ENCODE measurements around the gene STN1. TPM values are rescaled to one million over a fixed set of nuclear protein-coding genes. Genes with fewer than 3 reads are reported as not detected.

Gene STN1
- total and polyA plus RNA-seq, 10 of the 15 experiments (the other 5 are each of a cell fraction or from before 2014, with no cell fraction given): 22.2 to 31.8 (median 28.5) TPM

GRCh38 chr10:103894441-103894864 is 23.5 kb downstream of the STN1 start:
- Histone ChIP-seq H4K20me1 (ENCODE audit: control insufficient read depth, insufficient read depth) (no peaks in the 10 kb centered on the region), H3K4me2 (ENCODE audit: control insufficient read depth, insufficient read depth) (no peak overlapping the region), H3K36me3 (ENCODE audit: control insufficient read depth in 2 of 2, insufficient read depth in 2 of 2, low read length in 1 of 2) (peaks cover 9 to 33% of the 10 kb centered on the region in 2 experiments), H3K9me3 (replicated peaks; ENCODE audit: control insufficient read depth, insufficient read depth, low read length) (no peaks in the 10 kb centered on the region), H3K79me2 (ENCODE audit: control insufficient read depth, insufficient read depth, low read length) (no peaks in the 10 kb centered on the region), H2AFZ (ENCODE audit: control insufficient read depth, low read depth, low read length) (no peak overlapping the region), H3K4me3 (no peak overlapping the region), H3K27me3 (replicated peaks in 1 of 2; ENCODE audit: control insufficient read depth in 2 of 2, insufficient read depth in 2 of 2, low read length in 1 of 2) (no peaks in the 10 kb centered on the region), H3K4me1 (ENCODE audit: control insufficient read depth, insufficient read depth, low read length) (no peaks in the 10 kb centered on the region), H3K9ac (ENCODE audit: control insufficient read depth, insufficient read depth, low read length) (no peak overlapping the region), H3K27ac (ENCODE audit: control insufficient read depth, insufficient read depth) (no peak overlapping the region)
- no peak for DNase-seq (ENCODE audit: low read depth, low spot score)
- 83% methylated on average over 4 of the region's 4 CpGs for WGBS (ENCODE audit: insufficient coverage, insufficient replicate concordance, low lambda C conversion rate, missing lambda C conversion rate)
- no peak for ATAC-seq
- intact Hi-C loops (cut with micrococcal nuclease; ENCODE audit: unreplicated experiment) (no loop called here), in situ Hi-C loops (cut with MboI) (loop anchor here (5.0 kb wide), 2 partner anchors 183 to 313 kb away; no protein-coding TSS in a partner anchor)
- BruUV-seq (replicated peaks): no TSS peak
- POLR2A ChIA-PET: interaction anchor here (0.6 to 0.7 kb wide), 3 partner anchors 14 to 164 kb away, joined by 3 to 5 read pairs (median 3); no protein-coding TSS in a partner anchor
- RAD21 ChIA-PET (ENCODE audit: unreplicated experiment): interaction anchor here (1.4 kb wide), 1 partner anchor 229 kb away, joined by 3 read pairs; no protein-coding TSS in a partner anchor
- FAIRE-seq: no peak
- TF ChIP-seq ZNF24 (IDR thresholded peaks at IDR 0.05) (no peak), LARP7 (IDR thresholded peaks at IDR 0.05) (no peak), SMAD5 (IDR thresholded peaks at IDR 0.05; ENCODE audit: low read depth) (no peak), PBX3 (IDR thresholded peaks at IDR 0.05; ENCODE audit: insufficient replicate concordance, low read depth, low read length) (no peak), SREBF1 (IDR thresholded peaks at IDR 0.05; ENCODE audit: low read length) (no peak), IKZF2 (IDR thresholded peaks at IDR 0.05) (no peak), RAD21 (IDR thresholded peaks at IDR 0.05; ENCODE audit: insufficient read depth, low read depth, low read length) (no peak), EED (IDR thresholded peaks at IDR 0.05; ENCODE audit: low read depth) (no peak), NFYA (IDR thresholded peaks at IDR 0.05; ENCODE audit: borderline replicate concordance, low read depth, low read length) (no peak)
- CTCF ChIA-PET: interaction anchor here (1.0 to 1.6 kb wide), 4 partner anchors 9 to 228 kb away, joined by 3 to 7 read pairs (median 4); partner anchors contain the start of gene SFR1
- SMC1A ChIA-PET (ENCODE audit: uncharacterized antibody, unreplicated experiment): interaction anchor here (0.7 to 1.8 kb wide), 6 partner anchors 17 to 291 kb away, joined by 3 to 5 read pairs (median 3); partner anchors contain the start of gene SFR1

Measured in GM12878 (cell line).